K562 (cell line): Measurements from ENCODE around the gene AADAC. TPM values are rescaled to one million over a fixed set of nuclear protein-coding genes. Genes with fewer than 3 reads are reported as not detected.

Experiments
- EWSR1 ChIP-seq: fragments of 450-650 bp; IDR thresholded peaks from 2 replicates; pipeline ENCODE4 v1.6.1; 2018; ENCODE audit warnings: borderline replicate concordance, mild to moderate bottlenecking, low read depth, moderate library complexity; ENCODE audit not compliant: partially characterized antibody
- JUN ChIP-seq, 2 experiments: sonication (generic) in 1 of 2; formaldehyde crosslinking in 1 of 2; IDR thresholded peaks; 2 replicates each; pipeline versions ENCODE4 v1.6.1 to v1.8.0; 2012 to 2022; ENCODE audit warnings: borderline replicate concordance in 2 of 2, mild to moderate bottlenecking in 2 of 2, improper control_type of control experiment in 1 of 2, low read depth in 1 of 2, low read length in 1 of 2, missing genetic modification reagents in 1 of 2
- SMAD4 ChIP-seq: fragments of 250-450 bp; sonication (Bioruptor Pico); conservative IDR thresholded peaks from 2 replicates; pipeline ENCODE4 v1.8.0; 2021; ENCODE audit warnings: inconsistent platforms, mild to moderate bottlenecking, moderate library complexity
- TRIM28 ChIP-seq: fragments of 450-650 bp; IDR thresholded peaks from 2 replicates; pipeline ENCODE4 v1.6.1; 2017
- ZBTB17 ChIP-seq: fragments of 450-650 bp; formaldehyde crosslinking; IDR thresholded peaks from 2 replicates; pipeline ENCODE4 v1.4.0; 2020; ENCODE audit warnings: mild to moderate bottlenecking
- ZNF124 ChIP-seq: sonication (generic); formaldehyde crosslinking; IDR thresholded peaks from 2 replicates; pipeline ENCODE4 v1.8.1; 2022; ENCODE audit warnings: missing genetic modification reagents
- polyA plus RNA-seq, 8 experiments: library from polyadenylated mRNA; depleted of rRNA in 4 of 8; stranded (reverse) in 5 of 8; unstranded in 3 of 8; fragments of >200 nt; fragmentation: Nextera tagmentation in 2 of 8; fragmentation: Illumina TruSeq in 1 of 8; extraction: Ambion mirVana in 2 of 8; extraction: Trizol in 1 of 8; gene quantifications; 2 replicates each; pipeline versions ENCODE4 v1.2.1 to v1.2.3, GENCODE V29; 2011 to 2014; ENCODE audit warnings: inconsistent platforms in 1 of 8, missing spikeins in 1 of 8
- total RNA-seq, 7 experiments: library from RNA; depleted of rRNA in 6 of 7; stranded (reverse); fragments of >200 nt in 6 of 7; fragmentation: Illumina TruSeq in 2 of 7; extraction: Trizol in 2 of 7; gene quantifications; 2 replicates each; pipeline versions ENCODE4 v1.2.1 to v1.2.3, GENCODE V29; 2011 to 2021; ENCODE audit warnings: low replicate concordance in 1 of 7
- TF ChIP-seq, protein P1 (sequence below): fragments of 450-650 bp; IDR thresholded peaks from 2 replicates; pipeline ENCODE4 v1.6.1; 2016; ENCODE audit warnings: low read depth
- TF ChIP-seq, protein P2 (sequence below): sonication (generic); formaldehyde crosslinking; IDR thresholded peaks from 2 replicates; pipeline ENCODE4 v1.8.1; 2023; ENCODE audit warnings: mild to moderate bottlenecking, missing genetic modification reagents
- TF ChIP-seq, protein P3 (sequence below), 2 experiments: fragments of 450-650 bp in 1 of 2; sonication (generic) in 1 of 2; formaldehyde crosslinking in 1 of 2; IDR thresholded peaks; 2 replicates each; pipeline versions ENCODE4 v1.7.1 to v1.9.0; 2016 to 2022; ENCODE audit warnings: inconsistent platforms in 1 of 2, mild to moderate bottlenecking in 1 of 2, missing genetic modification reagents in 1 of 2

The AADAC gene
- total and polyA plus RNA-seq, 9 of the 15 experiments (the other 6 are each of a cell fraction or from before 2014, with no cell fraction given): 0.47 TPM; not detected in 8

DNA sequence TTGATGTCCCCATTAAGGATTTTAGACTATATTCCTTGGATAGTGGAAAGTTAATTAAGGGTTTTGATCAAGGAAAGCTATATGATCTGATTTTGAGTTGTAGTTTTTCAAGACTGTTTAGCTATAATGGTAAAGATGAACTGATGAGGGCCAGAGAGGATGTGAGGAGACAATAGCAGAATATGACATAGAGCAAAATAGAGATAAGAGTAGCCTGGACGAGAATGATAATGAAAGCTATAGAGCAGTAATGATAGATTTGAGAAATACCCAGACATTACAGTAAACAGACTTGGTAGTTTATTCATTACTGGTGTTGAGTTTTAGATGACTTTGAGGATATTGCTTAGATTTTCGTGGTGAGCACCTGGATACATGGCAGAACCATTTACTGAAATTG, 63.4 kb downstream of the AADAC start (continued):
- TF ChIP-seq, protein P1, sequence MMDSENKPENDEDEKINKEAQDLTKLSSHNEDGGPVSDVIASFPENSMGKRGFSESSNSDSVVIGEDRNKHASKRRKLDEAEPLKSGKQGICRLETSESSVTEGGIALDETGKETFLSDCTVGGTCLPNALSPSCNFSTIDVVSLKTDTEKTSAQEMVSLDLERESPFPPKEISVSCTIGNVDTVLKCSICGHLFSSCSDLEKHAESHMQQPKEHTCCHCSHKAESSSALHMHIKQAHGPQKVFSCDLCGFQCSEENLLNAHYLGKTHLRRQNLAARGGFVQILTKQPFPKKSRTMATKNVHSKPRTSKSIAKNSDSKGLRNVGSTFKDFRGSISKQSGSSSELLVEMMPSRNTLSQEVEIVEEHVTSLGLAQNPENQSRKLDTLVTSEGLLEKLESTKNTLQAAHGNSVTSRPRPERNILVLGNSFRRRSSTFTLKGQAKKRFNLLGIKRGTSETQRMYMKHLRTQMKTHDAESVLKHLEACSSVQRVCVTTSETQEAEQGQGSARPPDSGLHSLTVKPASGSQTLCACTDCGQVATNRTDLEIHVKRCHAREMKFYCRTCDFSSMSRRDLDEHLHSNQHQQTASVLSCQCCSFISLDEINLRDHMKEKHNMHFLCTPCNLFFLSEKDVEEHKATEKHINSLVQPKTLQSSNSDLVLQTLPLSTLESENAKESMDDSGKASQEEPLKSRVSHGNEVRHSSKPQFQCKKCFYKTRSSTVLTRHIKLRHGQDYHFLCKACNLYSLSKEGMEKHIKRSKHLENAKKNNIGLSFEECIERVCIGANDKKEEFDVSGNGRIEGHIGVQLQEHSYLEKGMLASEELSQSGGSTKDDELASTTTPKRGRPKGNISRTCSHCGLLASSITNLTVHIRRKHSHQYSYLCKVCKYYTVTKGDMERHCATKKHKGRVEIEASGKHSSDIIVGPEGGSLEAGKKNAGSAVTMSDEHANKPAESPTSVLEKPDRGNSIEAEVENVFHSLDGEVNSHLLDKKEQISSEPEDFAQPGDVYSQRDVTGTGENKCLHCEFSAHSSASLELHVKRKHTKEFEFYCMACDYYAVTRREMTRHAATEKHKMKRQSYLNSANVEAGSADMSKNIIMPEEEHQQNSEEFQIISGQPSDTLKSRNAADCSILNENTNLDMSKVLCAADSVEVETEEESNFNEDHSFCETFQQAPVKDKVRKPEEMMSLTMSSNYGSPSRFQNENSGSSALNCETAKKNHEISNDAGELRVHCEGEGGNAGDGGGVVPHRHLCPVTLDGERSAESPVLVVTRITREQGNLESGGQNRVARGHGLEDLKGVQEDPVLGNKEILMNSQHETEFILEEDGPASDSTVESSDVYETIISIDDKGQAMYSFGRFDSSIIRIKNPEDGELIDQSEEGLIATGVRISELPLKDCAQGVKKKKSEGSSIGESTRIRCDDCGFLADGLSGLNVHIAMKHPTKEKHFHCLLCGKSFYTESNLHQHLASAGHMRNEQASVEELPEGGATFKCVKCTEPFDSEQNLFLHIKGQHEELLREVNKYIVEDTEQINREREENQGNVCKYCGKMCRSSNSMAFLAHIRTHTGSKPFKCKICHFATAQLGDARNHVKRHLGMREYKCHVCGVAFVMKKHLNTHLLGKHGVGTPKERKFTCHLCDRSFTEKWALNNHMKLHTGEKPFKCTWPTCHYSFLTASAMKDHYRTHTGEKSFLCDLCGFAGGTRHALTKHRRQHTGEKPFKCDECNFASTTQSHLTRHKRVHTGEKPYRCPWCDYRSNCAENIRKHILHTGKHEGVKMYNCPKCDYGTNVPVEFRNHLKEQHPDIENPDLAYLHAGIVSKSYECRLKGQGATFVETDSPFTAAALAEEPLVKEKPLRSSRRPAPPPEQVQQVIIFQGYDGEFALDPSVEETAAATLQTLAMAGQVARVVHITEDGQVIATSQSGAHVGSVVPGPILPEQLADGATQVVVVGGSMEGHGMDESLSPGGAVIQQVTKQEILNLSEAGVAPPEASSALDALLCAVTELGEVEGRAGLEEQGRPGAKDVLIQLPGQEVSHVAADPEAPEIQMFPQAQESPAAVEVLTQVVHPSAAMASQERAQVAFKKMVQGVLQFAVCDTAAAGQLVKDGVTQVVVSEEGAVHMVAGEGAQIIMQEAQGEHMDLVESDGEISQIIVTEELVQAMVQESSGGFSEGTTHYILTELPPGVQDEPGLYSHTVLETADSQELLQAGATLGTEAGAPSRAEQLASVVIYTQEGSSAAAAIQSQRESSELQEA: no peak
- TF ChIP-seq JUN (IDR thresholded peaks at IDR 0.05; ENCODE audit: borderline replicate concordance, low read depth, low read length) (no peak), JUN (CRISPR knock-in tag; IDR thresholded peaks at IDR 0.05; ENCODE audit: borderline replicate concordance) (no peak), ZBTB17 (CRISPR knock-in tag) (no peak), TRIM28 (no peak), SMAD4 (CRISPR knock-in tag) (no peak; the same call in 1 of the 2 replicates), ZNF124 (CRISPR knock-in tag) (no peak), EWSR1 (no peak)
- TF ChIP-seq, protein P2, sequence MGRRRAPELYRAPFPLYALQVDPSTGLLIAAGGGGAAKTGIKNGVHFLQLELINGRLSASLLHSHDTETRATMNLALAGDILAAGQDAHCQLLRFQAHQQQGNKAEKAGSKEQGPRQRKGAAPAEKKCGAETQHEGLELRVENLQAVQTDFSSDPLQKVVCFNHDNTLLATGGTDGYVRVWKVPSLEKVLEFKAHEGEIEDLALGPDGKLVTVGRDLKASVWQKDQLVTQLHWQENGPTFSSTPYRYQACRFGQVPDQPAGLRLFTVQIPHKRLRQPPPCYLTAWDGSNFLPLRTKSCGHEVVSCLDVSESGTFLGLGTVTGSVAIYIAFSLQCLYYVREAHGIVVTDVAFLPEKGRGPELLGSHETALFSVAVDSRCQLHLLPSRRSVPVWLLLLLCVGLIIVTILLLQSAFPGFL (CRISPR knock-in tag): no peak
- TF ChIP-seq, protein P3, sequence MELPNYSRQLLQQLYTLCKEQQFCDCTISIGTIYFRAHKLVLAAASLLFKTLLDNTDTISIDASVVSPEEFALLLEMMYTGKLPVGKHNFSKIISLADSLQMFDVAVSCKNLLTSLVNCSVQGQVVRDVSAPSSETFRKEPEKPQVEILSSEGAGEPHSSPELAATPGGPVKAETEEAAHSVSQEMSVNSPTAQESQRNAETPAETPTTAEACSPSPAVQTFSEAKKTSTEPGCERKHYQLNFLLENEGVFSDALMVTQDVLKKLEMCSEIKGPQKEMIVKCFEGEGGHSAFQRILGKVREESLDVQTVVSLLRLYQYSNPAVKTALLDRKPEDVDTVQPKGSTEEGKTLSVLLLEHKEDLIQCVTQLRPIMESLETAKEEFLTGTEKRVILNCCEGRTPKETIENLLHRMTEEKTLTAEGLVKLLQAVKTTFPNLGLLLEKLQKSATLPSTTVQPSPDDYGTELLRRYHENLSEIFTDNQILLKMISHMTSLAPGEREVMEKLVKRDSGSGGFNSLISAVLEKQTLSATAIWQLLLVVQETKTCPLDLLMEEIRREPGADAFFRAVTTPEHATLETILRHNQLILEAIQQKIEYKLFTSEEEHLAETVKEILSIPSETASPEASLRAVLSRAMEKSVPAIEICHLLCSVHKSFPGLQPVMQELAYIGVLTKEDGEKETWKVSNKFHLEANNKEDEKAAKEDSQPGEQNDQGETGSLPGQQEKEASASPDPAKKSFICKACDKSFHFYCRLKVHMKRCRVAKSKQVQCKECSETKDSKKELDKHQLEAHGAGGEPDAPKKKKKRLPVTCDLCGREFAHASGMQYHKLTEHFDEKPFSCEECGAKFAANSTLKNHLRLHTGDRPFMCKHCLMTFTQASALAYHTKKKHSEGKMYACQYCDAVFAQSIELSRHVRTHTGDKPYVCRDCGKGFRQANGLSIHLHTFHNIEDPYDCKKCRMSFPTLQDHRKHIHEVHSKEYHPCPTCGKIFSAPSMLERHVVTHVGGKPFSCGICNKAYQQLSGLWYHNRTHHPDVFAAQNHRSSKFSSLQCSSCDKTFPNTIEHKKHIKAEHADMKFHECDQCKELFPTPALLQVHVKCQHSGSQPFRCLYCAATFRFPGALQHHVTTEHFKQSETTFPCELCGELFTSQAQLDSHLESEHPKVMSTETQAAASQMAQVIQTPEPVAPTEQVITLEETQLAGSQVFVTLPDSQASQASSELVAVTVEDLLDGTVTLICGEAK (IDR thresholded peaks at IDR 0.05): no peak
- TF ChIP-seq, protein P3 (CRISPR knock-in tag; IDR thresholded peaks at IDR 0.05): no peak
